Measurements from ENCODE around the gene PDIA5. TPM values are rescaled to one million over a fixed set of nuclear protein-coding genes. Genes with fewer than 3 reads are reported as not detected.

PDIA5 gene
- 29.3 TPM for total RNA-seq
- long read RNA-seq, transcript PDIA5-201 (17 exons, 1,799 nt): major isoform, 39 of 56 reads
- long read RNA-seq, partial matches to known transcripts: 3 of 56 reads
- long read RNA-seq, other reads (novel, unspliced or antisense): 12 of 56 reads

GRCh38 chr3:123066896-123067688 lies at the start of gene PDIA5:
Gene PDIA5, plus strand, starts transcription at chr3:123067025. Its CDS starts 140 bp downstream, at chr3:123067165.
- peak within 1 kb of the TSS; percentile 98 for H3K4me3 ChIP-seq
- ATAC-seq: peak; percentile 96 to 97
- no peaks in the 10 kb centered on the region for H3K36me3 ChIP-seq
- intact Hi-C loops (cut with DNase I): no loop called here
- DNase-seq: peak; percentile 93
- no peak for TF ChIP-seq CTCF (IDR thresholded peaks at IDR 0.05)
- H3K27me3 ChIP-seq (ENCODE audit: low read depth): no peaks in the 10 kb centered on the region
- no peaks in the 10 kb centered on the region for H3K9me3 ChIP-seq
- peak within 1 kb of the TSS; percentile 88 for H3K27ac ChIP-seq
- peaks cover 45% of the 10 kb centered on the region for H3K4me1 ChIP-seq

DNA sequence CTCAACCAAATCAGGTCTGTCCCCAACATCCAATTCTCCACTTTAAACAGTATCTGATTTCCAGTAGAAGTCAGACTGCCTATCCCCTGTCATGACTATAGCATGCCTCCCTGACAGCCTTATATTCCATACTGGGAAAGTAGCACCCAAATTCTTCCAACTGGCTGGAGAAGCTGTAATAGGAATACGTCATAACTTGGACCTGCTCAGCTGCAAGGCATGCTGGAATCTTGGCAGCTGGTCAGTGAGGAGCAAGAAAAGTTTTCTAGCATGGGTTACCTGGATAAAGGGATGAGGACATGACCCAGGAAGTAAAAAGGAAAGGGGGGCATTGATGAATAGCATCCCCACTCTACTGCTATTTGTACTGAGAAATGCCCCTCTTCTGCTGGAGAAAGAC lies 48.1 kb upstream of the PDIA5 start:
- no peaks in the 10 kb centered on the region for H3K9me3 ChIP-seq
- H3K4me1 ChIP-seq: no peaks in the 10 kb centered on the region
- intact Hi-C loops (cut with DNase I): no loop called here
- no peaks in the 10 kb centered on the region for H3K27me3 ChIP-seq (ENCODE audit: low read depth)
- H3K27ac ChIP-seq: no peak overlapping the region
- H3K4me3 ChIP-seq: no peak overlapping the region
- no peaks in the 10 kb centered on the region for H3K36me3 ChIP-seq
- no peak for ATAC-seq
- TF ChIP-seq CTCF (IDR thresholded peaks at IDR 0.05): no peak
- no peak for DNase-seq

- H3K4me1 ChIP-seq: no peaks in the 10 kb centered on the region
- TF ChIP-seq CTCF (IDR thresholded peaks at IDR 0.05): no peak
- no peak overlapping the region for H3K27ac ChIP-seq
- intact Hi-C loops (cut with DNase I): no loop called here
- DNase-seq (no peak), ATAC-seq (no peak)
- H3K4me3 ChIP-seq: no peak overlapping the region
- H3K36me3 ChIP-seq: no peaks in the 10 kb centered on the region
- H3K27me3 ChIP-seq (ENCODE audit: low read depth): no peaks in the 10 kb centered on the region
- H3K9me3 ChIP-seq: no peaks in the 10 kb centered on the region
Observed at GRCh38 chr3:123019161-123019560, 47.7 kb upstream of the PDIA5 start.

DNA sequence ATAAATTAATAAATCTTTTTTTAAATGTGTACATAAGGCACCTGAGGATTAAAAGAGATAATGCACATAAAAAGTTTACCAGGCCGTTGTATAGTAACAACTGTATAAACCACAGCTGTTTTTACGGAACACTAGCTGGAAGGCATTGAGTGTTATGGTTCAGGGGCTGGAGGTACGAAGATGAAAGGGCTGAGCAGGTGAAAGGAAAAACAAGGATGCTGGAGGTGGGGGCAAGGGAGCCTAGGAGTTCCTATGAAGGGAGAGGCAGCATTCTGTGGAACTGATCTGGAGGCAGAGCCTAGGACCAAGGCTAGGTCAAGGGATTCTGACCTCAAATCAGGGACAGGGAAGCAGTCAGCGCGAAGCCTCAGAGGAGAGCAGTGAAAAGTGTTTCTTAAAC lies 47.2 kb upstream of the PDIA5 start:
- Histone ChIP-seq H3K36me3 (no peaks in the 10 kb centered on the region), H3K9me3 (no peaks in the 10 kb centered on the region), H3K4me1 (no peaks in the 10 kb centered on the region), H3K4me3 (no peak overlapping the region), H3K27me3 (ENCODE audit: low read depth) (no peaks in the 10 kb centered on the region), H3K27ac (no peak overlapping the region)
- ATAC-seq: no peak
- no peak for DNase-seq
- intact Hi-C loops (cut with DNase I): no loop called here
- TF ChIP-seq CTCF (IDR thresholded peaks at IDR 0.05): no peak

DNA sequence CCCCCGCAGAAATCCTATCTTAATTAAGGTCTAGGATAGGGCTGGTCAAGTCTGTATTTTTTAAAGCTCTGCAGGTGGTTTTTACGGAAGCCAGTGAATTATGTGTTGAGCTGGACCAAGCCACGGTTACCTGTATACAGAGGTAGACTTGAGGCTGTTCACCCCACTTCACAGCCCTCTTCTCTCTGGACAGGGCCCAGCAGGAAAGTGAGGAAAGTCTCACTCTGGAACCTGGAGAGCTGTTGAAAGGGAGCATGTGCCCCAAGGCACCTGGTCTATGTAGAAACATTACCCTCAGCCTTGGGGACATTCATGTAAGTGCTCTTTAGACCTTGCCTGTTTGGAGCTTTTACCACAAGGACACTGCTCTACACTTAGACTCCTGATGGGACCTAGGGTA lies 46.1 kb upstream of the PDIA5 start:
- Histone ChIP-seq H3K27ac (no peak overlapping the region), H3K27me3 (ENCODE audit: low read depth) (peaks cover 5% of the 10 kb centered on the region), H3K9me3 (no peaks in the 10 kb centered on the region), H3K4me3 (no peak overlapping the region), H3K36me3 (no peaks in the 10 kb centered on the region), H3K4me1 (no peaks in the 10 kb centered on the region)
- TF ChIP-seq CTCF (IDR thresholded peaks at IDR 0.05): no peak
- intact Hi-C loops (cut with DNase I): no loop called here
- ATAC-seq (peak; percentile 82 to 93), DNase-seq (peak; percentile 60)
